ENCODE data around the gene DMRTA2. TPM values are rescaled to one million over a fixed set of nuclear protein-coding genes. Genes with fewer than 3 reads are reported as not detected.

Gene DMRTA2
- total and polyA plus RNA-seq, 11 donors = 0.10 TPM; not detected in 10

GRCh38 chr1:50447961-50448360, 24.7 kb upstream of the DMRTA2 start:
- Histone ChIP-seq H3K4me3 (no peak overlapping the region), H3K27me3 (no peaks in the 10 kb centered on the region), H3K4me1 (no peaks in the 10 kb centered on the region), H3K36me3 (peaks cover 0 to 9% (median 0%) of the 10 kb centered on the region in 9 donors), H3K9me3 (no peaks in the 10 kb centered on the region), H3K27ac (no peak overlapping the region)
- 92 to 100% (median 96%) methylated on average over 1 of the region's 1 CpG for WGBS, 4 donors
- intact Hi-C loops (cut with DNase I) = no loop called here
- DNase-seq = no peak
- TF ChIP-seq CTCF (IDR thresholded peaks at IDR 0.05) = no peak
- no peak for TF ChIP-seq POLR2A (IDR thresholded peaks at IDR 0.05)
- no peak for ATAC-seq

- Histone ChIP-seq H3K36me3 (peaks cover 0 to 51% (median 16%) of the 10 kb centered on the region in 9 donors), H3K27me3 (no peaks in the 10 kb centered on the region), H3K9me3 (no peaks in the 10 kb centered on the region), H3K4me1 (no peaks in the 10 kb centered on the region), H3K27ac (no peak overlapping the region), H3K4me3 (no peak overlapping the region)
- ATAC-seq = no peak
- WGBS, 4 donors = 87 to 96% (median 91%) methylated on average over 6 of the region's 6 CpGs
- no peak for DNase-seq
- TF ChIP-seq POLR2A (IDR thresholded peaks at IDR 0.05) = no peak
- TF ChIP-seq CTCF (IDR thresholded peaks at IDR 0.05) = no peak
- intact Hi-C loops (cut with DNase I) = no loop called here
Measured at GRCh38 chr1:50441183-50441582, 17.9 kb upstream of the DMRTA2 start.

- Histone ChIP-seq H3K36me3 (peaks cover 0 to 51% (median 16%) of the 10 kb centered on the region in 9 donors), H3K4me3 (no peak overlapping the region), H3K9me3 (no peaks in the 10 kb centered on the region), H3K27me3 (no peaks in the 10 kb centered on the region), H3K27ac (no peak overlapping the region), H3K4me1 (no peaks in the 10 kb centered on the region)
- ATAC-seq (no peak), DNase-seq (no peak)
- no peak for TF ChIP-seq CTCF (IDR thresholded peaks at IDR 0.05)
- TF ChIP-seq POLR2A (IDR thresholded peaks at IDR 0.05) = no peak
- intact Hi-C loops (cut with DNase I) = no loop called here
Measured at GRCh38 chr1:50438945-50439344, 15.7 kb upstream of the DMRTA2 start.

GRCh38 chr1:50436489-50436888, 13.2 kb upstream of the DMRTA2 start:
- Histone ChIP-seq H3K9me3 (no peaks in the 10 kb centered on the region), H3K4me1 (no peaks in the 10 kb centered on the region), H3K27me3 (peaks cover 0 to 17% (median 6%) of the 10 kb centered on the region in 9 donors), H3K4me3 (no peak overlapping the region), H3K36me3 (peaks cover 0 to 42% (median 14%) of the 10 kb centered on the region in 9 donors), H3K27ac (no peak overlapping the region)
- WGBS, 4 donors = 82 to 83% (median 83%) methylated on average over 6 of the region's 6 CpGs
- ATAC-seq (no peak), DNase-seq (no peak)
- intact Hi-C loops (cut with DNase I) = no loop called here
- TF ChIP-seq POLR2A (IDR thresholded peaks at IDR 0.05) = no peak
- TF ChIP-seq CTCF (IDR thresholded peaks at IDR 0.05) = no peak

All from heart left ventricle (tissue), 16 donors.